Mesenteric fat pad (tissue), 1 donor: Measurements from ENCODE around the gene AGT. TPM values are rescaled to one million over a fixed set of nuclear protein-coding genes. Genes with fewer than 3 reads are reported as not detected.
"Not testable (repeated sequence)": the region's sequence is repeated elsewhere in the genome, so short reads cannot be mapped to it uniquely, and the experiment has no call there.

Experiments
- DNase-seq: peaks from one replicate; pipeline ENCODE4 v3.0.0-alpha.2; 2020; ENCODE audit warnings: low spot score
- total RNA-seq: library from RNA; stranded (reverse); fragmentation: NEBNext Ultra II Directional; extraction: Animal tissue kit (Norgen Biotek cat#: 25700); gene quantifications from one replicate; pipeline ENCODE4 v1.2.1, GENCODE V29; 2021
- donor health status: DM: yes; HTN: yes; CAD: no.

AGT gene
- total RNA-seq, 1 donor from 2014 or later: 3.7 TPM

- DNase-seq: no peak
These were observed 5.0 kb downstream of the AGT start for GRCh38 chr1:230708631-230709580.

DNA sequence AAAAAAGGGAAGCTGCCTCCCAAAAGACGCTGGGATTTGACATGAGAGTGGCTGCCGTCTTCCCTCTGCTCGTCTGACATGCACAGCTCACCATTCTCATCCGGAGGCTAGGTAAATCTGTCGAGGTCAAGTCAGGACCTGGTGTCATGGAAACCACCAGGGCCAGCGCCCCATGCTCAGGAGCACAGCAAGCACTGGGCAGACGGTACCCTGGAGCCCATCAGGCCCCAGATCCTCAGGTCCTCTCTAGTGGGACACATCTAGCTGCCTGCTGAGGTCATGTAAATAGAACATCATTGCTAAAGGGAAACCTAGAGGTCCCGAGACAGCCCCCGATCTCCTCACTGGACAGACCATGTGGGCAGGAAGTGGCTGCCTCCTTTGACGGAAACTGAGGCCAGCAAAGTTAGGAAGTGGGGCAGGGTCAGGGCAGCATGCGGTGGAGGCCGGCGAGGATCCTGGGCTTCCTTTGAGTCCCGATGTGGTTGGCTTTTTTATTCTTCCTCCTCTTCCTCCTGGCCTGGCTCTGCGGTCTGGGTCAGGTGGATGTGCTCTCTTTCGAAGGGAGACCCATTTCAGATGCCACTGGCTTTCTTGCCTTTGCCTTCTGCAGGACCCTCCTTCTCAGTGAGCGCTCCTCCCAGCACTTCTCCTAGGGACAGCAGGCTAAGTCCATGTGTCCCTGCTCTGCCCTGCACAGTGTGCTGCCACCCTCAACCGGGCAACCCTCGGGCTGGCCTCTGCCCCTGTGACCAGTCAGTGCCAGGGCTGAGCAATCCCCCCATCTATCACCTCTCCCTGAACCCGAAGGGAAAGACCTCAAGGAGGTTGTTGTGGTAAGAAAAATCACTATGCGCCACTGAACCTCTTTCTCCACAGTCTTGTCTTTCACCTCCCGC, 5.9 kb downstream of the AGT start:
- no peak for DNase-seq

GRCh38 chr1:230706887-230707731, 6.8 kb downstream of the AGT start:
- DNase-seq: no peak

DNA sequence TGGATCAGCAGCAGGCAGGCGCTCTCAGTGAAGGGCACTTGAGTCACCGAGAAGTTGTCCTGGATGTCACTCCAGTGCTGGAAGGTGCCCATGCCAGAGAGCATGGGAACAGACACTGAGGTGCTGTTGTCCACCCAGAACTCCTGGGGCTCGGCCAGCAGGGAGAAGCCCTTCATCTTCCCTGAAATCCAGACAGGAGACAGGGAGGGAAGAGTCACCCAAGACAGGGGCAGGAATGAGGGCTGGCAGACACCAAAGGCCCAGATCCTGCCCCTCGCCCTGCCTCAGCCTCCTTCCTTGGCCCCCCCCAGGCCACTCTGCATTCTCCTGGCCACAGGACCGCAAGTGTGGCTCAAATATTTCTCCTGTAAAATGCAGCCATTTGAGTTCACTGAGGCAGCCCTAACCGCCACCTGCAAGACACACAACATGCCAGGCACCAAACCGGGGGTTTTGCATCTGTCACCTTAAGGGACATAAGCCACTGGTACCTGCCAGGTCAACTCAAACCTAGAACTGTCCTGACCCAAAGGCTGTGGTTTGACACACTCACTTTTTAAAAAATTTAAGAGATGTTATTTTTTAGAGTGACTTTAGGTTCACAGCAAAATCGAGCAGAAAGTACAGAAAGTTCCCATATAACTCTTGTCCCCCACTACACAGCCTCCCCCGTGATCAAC, 7.8 kb downstream of the AGT start:
- DNase-seq: no peak

DNA sequence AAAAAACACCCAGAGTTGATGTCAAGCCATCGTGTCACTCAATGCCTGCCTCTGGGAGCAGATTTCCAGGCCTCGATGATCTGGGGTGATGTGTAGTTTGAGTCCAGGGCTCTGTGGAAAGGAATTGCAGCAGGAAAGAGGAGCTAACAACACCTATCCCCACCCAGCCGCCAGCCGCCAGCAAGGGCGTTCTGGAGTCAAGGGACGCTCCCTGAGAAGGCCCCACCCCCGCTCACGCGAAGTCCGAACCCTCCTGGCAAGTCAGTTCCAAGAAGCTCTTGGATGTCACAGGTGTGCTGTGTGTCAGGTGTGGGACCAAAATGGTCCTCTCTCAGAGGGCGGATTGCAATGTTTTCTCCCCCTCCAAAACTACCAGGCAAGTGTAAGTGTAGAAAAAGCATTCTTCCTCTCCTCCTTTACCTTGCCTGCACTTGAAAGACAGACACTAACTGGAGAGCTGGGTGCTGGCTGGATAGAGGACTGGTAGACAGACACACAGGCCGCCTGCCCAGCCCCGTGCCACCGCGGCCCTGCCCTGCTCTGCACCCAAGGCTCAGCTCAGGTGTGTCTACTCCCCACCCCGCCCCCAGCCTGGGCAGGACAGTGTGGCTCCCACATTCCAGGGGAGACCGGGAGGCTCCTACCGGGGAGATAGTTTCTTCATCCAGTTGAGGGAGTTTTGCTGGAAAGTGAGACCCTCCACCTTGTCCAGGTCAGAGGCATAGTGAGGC, 8.5 kb downstream of the AGT start:
- DNase-seq: no peak

- no peak for DNase-seq
These were observed 9.1 kb downstream of the AGT start for GRCh38 chr1:230704830-230705229.

- DNase-seq: no peak
These were observed 10.1 kb downstream of the AGT start for GRCh38 chr1:230703679-230704385.

- DNase-seq: no peak
These were observed 10.8 kb downstream of the AGT start for GRCh38 chr1:230702934-230703678.

- no peak for DNase-seq
These were observed 11.8 kb downstream of the AGT start for GRCh38 chr1:230701895-230702768.

DNA sequence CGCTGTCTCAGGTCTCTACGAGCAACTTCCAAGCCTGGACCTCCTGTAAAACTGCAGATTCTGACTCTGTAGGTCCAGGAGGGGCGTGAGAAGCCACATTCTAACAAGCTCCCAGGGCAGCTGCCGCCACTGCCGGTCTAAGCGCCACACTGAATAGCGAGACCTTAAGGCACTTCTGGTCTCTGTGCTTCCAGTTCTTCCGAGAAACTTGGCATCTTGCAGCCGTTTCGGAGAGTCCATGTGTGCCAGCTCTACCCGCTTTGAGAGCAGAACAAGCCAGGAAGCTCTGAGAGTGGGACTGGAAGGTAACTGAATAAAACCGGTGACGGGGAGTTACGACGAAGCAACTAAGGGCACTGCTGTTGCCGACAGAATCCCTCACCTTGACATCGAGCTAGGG, 12.5 kb downstream of the AGT start:
- no peak for DNase-seq

- no peak for DNase-seq
These were observed 13.8 kb downstream of the AGT start for GRCh38 chr1:230700132-230700531.

- no peak for DNase-seq
These were observed 14.2 kb downstream of the AGT start for GRCh38 chr1:230699716-230700115.

GRCh38 chr1:230698964-230699363, 15.0 kb downstream of the AGT start:
- not testable (repeated sequence) for DNase-seq

DNA sequence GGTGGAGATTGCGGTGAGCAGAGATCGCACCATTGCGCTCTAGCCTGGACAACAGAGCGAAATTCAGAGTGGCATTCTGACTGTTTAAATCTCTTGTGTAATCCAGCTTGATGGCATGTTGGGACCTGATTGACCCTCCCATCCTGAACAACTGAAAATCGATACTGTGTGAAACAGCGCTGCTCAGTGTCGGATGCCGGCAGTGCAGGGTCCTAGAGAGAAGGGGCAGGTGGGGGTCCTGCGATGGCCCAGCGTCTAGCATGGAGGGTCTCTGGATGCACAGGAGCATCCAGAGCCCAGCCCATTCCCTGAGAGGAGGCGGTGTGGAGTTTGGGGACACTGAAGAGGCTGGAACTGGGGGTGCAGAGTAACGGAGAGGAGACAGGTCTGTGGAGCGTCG, 15.8 kb downstream of the AGT start:
- DNase-seq: no peak

GRCh38 chr1:230696722-230697437, 17.0 kb downstream of the AGT start:
- DNase-seq: no peak

DNA sequence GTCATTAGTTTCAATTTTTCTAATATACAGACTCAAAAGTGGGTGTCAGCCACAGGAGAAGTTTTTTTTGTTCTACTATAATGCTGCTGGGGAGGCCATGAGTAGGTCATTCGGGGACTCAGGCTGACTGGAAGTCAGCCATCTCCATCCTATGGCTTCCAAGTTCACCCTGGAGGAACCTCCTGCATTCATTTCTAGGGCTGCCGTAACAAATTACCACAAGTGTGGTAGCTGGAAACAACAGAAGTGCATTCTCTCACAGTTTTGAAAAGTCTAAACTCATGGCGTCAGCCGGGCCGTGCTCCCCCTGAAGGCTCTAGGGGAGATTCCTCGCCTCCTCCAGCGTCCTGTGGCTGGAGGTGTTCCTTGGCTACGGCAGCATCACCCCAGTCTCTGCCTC, 17.7 kb downstream of the AGT start:
- DNase-seq: no peak

DNA sequence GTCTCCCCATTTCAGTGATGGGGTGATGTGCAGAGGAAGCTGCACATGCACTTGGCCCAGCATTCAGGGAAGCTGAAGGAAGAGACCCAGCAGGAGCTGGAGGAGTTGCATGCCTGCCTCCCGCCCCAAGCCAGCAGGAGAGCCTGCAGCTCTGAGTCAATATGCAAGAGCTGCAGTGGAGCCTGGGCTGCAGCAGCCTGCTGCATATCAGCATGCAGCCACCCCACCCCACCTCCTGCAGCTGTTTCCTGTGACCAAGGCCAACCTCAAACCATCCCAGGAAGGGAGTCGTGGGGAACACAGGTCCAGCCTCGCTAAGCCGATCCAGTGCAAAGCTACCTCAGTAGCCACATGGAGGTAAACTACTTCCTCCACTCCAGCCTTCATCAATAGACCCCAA, 18.9 kb downstream of the AGT start:
- DNase-seq: no peak
